Thymus (tissue), 11 donors: ENCODE measurements around the gene BORCS5. TPM values are rescaled to one million over a fixed set of nuclear protein-coding genes. Genes with fewer than 3 reads are reported as not detected.
A peak's percentile ranks its signal among the peaks of the same experiment; 100 is the strongest.

Experiments used
- DNase-seq, 9 donors: peaks; one replicate each; pipeline ENCODE4 v3.0.0-alpha.2; 2013; ENCODE audit warnings: low spot score in 9 of 9, low read depth in 6 of 9, missing footprints in 1 of 9
- H3K27ac ChIP-seq, 2 donors: one replicate each; pipeline ENCODE4 v1.5.1; 2013; ENCODE audit warnings: control low read depth in 1 of 2, low read depth in 1 of 2, low read length in 1 of 2, mild to moderate bottlenecking in 1 of 2, moderate library complexity in 1 of 2
- H3K27me3 ChIP-seq, 2 donors: one replicate each; pipeline ENCODE4 v1.5.1; 2013; ENCODE audit warnings: low read length in 1 of 2; ENCODE audit not compliant: control insufficient read depth in 2 of 2, insufficient read depth in 1 of 2
- H3K36me3 ChIP-seq, 2 donors: one replicate each; pipeline ENCODE4 v1.5.1; 2013; ENCODE audit warnings: low read length in 1 of 2, mild to moderate bottlenecking in 1 of 2, moderate library complexity in 1 of 2; ENCODE audit not compliant: control insufficient read depth in 2 of 2, insufficient read depth in 2 of 2
- H3K4me1 ChIP-seq, 2 donors: one replicate each; pipeline ENCODE4 v1.5.1; 2013; ENCODE audit warnings: low read length in 2 of 2; ENCODE audit not compliant: control insufficient read depth in 2 of 2, insufficient read depth in 2 of 2
- H3K4me3 ChIP-seq, 2 donors: one replicate each; pipeline ENCODE4 v1.5.1; 2013; ENCODE audit warnings: low read length in 2 of 2, control low read depth in 1 of 2, mild to moderate bottlenecking in 1 of 2
- H3K9me3 ChIP-seq, 2 donors: one replicate each; pipeline ENCODE4 v1.5.1; 2013; ENCODE audit warnings: low read length in 1 of 2, mild to moderate bottlenecking in 1 of 2; ENCODE audit not compliant: control insufficient read depth in 2 of 2, insufficient read depth in 1 of 2
- WGBS: extraction: QIAGEN DNeasy Blood & Tissue Kit; methylation state at CpG from one replicate; pipeline ENCODE4 v1.1.7; 2013; 5-methylcytosine and 5-hydroxymethylcytosine counted together
- polyA plus RNA-seq: library from polyadenylated mRNA; stranded (reverse); fragments of 200-250 nt; gene quantifications from one replicate; pipeline ENCODE4 v1.2.3, GENCODE V29; 2013
- total RNA-seq: library from RNA; stranded (reverse); fragments of 120-200 nt; gene quantifications from one replicate; pipeline ENCODE4 v1.2.4, GENCODE V29; 2013
- donor health status: healthy.

Gene BORCS5
- total and polyA plus RNA-seq, 2 donors, result 6.0 to 7.0 TPM

DNA sequence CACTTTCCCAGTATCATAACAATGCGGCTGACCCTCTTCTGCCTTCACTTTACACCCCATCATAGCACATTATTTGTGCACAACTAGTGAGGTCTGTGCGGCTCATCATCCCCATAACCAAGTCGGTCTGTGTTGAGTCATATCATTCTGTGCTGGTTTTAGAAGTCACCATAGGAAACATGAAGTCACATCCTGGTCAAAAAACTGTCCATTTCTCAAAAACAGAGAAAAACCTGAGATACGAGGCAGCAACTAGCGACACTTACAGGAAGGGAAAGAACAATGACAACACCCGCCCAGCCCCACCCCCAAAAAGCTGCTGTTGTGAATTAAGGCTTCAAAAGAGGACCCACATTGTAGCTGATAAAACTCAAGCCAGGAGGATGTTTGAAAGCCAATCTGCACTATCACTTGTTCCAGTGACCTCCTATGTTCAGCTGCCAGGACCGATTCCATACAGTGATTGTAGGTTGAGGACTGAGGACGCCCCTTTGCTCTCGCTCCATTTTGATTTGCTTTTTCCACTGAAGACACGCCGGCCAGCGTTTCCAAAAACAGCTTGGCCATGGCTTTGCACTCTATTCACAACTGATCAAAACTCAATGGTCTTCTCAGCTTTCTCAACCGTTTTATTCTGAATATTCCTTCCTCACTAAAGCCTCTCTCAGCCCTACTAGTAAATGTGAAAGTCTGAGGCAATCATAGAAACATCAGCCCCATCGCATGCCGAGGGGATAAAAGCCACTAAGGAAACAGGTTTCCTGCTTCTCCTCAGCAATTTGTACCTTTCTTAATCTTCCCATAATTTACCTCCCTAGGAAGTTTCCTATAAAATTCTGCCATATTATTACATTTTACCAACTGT lies 118.3 kb downstream of the BORCS5 start:
- 94% methylated on average over 15 of the region's 15 CpGs for WGBS
- Histone ChIP-seq H3K9me3 (peaks cover 0 to under 1% of the 10 kb centered on the region in 2 donors), H3K27ac (peak overlapping the region; percentile 15 to 38), H3K4me1 (peaks cover 8 to 16% of the 10 kb centered on the region in 2 donors), H3K4me3 (no peak overlapping the region), H3K27me3 (no peaks in the 10 kb centered on the region), H3K36me3 (peaks cover 37 to 38% of the 10 kb centered on the region in 2 donors)
- no peak for DNase-seq

- H3K4me3 ChIP-seq, result no peak overlapping the region
- no peak overlapping the region for H3K27ac ChIP-seq
- no peak for DNase-seq
- H3K9me3 ChIP-seq, result no peaks in the 10 kb centered on the region
- H3K4me1 ChIP-seq, result peaks cover 13 to 18% of the 10 kb centered on the region in 2 donors
- 99% methylated on average over 21 of the region's 21 CpGs for WGBS
- peaks cover 38 to 39% of the 10 kb centered on the region in 2 donors for H3K36me3 ChIP-seq
- H3K27me3 ChIP-seq, result no peaks in the 10 kb centered on the region
Measured at GRCh38 chr12:12476857-12477531, 120.1 kb downstream of the BORCS5 start.

- Histone ChIP-seq H3K4me1 (peaks cover 16 to 23% of the 10 kb centered on the region in 2 donors), H3K4me3 (no peak overlapping the region), H3K27ac (no peak overlapping the region), H3K9me3 (no peaks in the 10 kb centered on the region), H3K27me3 (no peaks in the 10 kb centered on the region), H3K36me3 (peaks cover 39% of the 10 kb centered on the region in 2 donors)
- 94% methylated on average over 14 of the region's 14 CpGs for WGBS
- no peak for DNase-seq
Measured at GRCh38 chr12:12477532-12477890, 120.6 kb downstream of the BORCS5 start.

GRCh38 chr12:12480074-12480473 lies 123.2 kb downstream of the BORCS5 start:
- no peaks in the 10 kb centered on the region for H3K27me3 ChIP-seq
- DNase-seq, result no peak
- no peaks in the 10 kb centered on the region for H3K9me3 ChIP-seq
- no peak overlapping the region for H3K4me3 ChIP-seq
- H3K36me3 ChIP-seq, result peaks cover 39 to 41% of the 10 kb centered on the region in 2 donors
- no peak overlapping the region for H3K27ac ChIP-seq
- peaks cover 24% of the 10 kb centered on the region in 2 donors for H3K4me1 ChIP-seq
- over 99% methylated on average over 5 of the region's 5 CpGs for WGBS

GRCh38 chr12:12481631-12482030 lies 124.8 kb downstream of the BORCS5 start:
- peak in 4 of 9 donors; percentile 50 to 80 (median 61) for DNase-seq
- peaks cover 43% of the 10 kb centered on the region in 2 donors for H3K36me3 ChIP-seq
- H3K4me1 ChIP-seq, result peaks cover 20% of the 10 kb centered on the region in 2 donors
- H3K9me3 ChIP-seq, result no peaks in the 10 kb centered on the region
- no peaks in the 10 kb centered on the region for H3K27me3 ChIP-seq
- H3K27ac ChIP-seq, result peak overlapping the region; percentile 48 to 97
- WGBS, result 4% methylated on average over 2 of the region's 2 CpGs
- H3K4me3 ChIP-seq, result peak overlapping the region in 1 of 2 donors; percentile 46

DNA sequence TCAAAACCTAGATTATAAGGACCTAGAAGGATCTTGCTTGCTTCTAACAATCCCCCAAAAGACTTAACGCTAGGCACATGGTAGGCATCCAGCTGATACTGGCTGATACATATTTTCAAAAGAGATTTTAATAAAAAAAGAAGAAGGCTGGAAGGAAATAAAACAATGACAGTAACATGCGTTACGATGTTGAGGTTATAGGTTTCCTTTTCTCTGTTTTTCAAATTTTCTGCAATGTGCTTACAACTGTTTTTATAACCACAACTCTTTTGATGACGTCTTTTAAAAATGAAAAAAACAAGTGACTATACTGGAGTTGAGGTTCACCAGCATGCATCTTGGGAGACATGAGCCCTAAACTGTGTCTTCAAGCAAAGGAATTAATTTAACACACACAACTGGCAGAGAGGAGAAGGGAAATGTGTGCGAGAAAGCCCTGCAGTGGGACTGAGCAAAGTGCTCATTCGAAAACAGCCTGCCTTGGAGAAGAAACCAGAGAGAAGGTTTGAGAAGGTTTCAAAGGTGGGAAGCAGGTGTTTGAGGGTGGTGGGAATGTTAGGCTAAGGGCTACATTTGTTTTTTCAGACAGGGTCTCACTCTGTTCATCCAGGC lies 125.4 kb downstream of the BORCS5 start:
- Histone ChIP-seq H3K27ac (peak overlapping the region; percentile 96 to 97), H3K27me3 (no peaks in the 10 kb centered on the region), H3K36me3 (peaks cover 39 to 40% of the 10 kb centered on the region in 2 donors), H3K4me1 (peaks cover 20% of the 10 kb centered on the region in 2 donors), H3K4me3 (peak overlapping the region; percentile 14 to 46), H3K9me3 (no peaks in the 10 kb centered on the region)
- 12% methylated on average over 6 of the region's 6 CpGs for WGBS
- DNase-seq, result peak in 7 of 9 donors; percentile 39 to 86 (median 62)

GRCh38 chr12:12482959-12483358 lies 126.1 kb downstream of the BORCS5 start:
- Histone ChIP-seq H3K9me3 (no peaks in the 10 kb centered on the region), H3K27me3 (no peaks in the 10 kb centered on the region), H3K4me3 (peak overlapping the region; percentile 14 to 46), H3K27ac (peak overlapping the region; percentile 96 to 97), H3K36me3 (peaks cover 33 to 34% of the 10 kb centered on the region in 2 donors), H3K4me1 (peaks cover 20% of the 10 kb centered on the region in 2 donors)
- no peak for DNase-seq
- 93% methylated on average over 6 of the region's 6 CpGs for WGBS

DNA sequence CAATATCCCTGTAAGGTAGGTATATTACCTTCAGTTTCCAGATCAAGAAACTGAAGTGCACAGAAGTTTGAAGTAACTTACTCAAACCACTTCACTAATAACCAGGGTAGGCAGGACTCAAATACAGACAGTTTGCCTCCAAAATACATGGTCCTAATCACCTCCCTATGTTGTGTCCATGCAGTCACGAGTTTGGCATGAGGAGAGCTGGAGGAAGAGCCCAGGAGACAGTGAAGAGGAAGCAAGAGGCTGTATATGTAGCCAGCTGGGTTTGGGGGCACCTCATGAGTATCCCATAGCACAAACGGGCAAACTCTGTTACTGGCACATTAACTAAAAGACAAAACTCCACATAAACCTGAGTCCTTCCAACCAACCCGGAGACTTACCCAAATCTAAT lies 126.6 kb downstream of the BORCS5 start:
- 89% methylated on average over 3 of the region's 3 CpGs for WGBS
- peak overlapping the region; percentile 72 to 97 for H3K27ac ChIP-seq
- H3K4me3 ChIP-seq, result peak overlapping the region in 1 of 2 donors; percentile 34
- DNase-seq, result no peak
- H3K4me1 ChIP-seq, result peaks cover 20% of the 10 kb centered on the region in 2 donors
- peaks cover 33 to 34% of the 10 kb centered on the region in 2 donors for H3K36me3 ChIP-seq
- no peaks in the 10 kb centered on the region for H3K9me3 ChIP-seq
- no peaks in the 10 kb centered on the region for H3K27me3 ChIP-seq
